ENCODE data around the gene CYBB. TPM values are rescaled to one million over a fixed set of nuclear protein-coding genes. Genes with fewer than 3 reads are reported as not detected.

The CYBB gene
- total and polyA plus RNA-seq, 2 experiments from 2014 or later = 2.5 TPM; not detected in 1

GRCh38 chrX:37787423-37787869 is 7.6 kb downstream of the CYBB start:
- TF ChIP-seq EZH2phosphoT487 (IDR thresholded peaks at IDR 0.05; ENCODE audit: low read depth, severe bottlenecking, unreplicated experiment) = no peak
- TF ChIP-seq CTCF (IDR thresholded peaks at IDR 0.05; ENCODE audit: poor library complexity) = no peak
- TF ChIP-seq EZH2 (IDR thresholded peaks at IDR 0.05; ENCODE audit: borderline replicate concordance) = no peak

GRCh38 chrX:37796310-37796709 is 16.5 kb downstream of the CYBB start:
- H3K79me2 ChIP-seq = no peaks in the 10 kb centered on the region
- no peak overlapping the region for H3K4me2 ChIP-seq
- no peaks in the 10 kb centered on the region for H3K4me1 ChIP-seq (ENCODE audit: insufficient read depth)
- no peaks in the 10 kb centered on the region for H3K9me2 ChIP-seq (replicated peaks; ENCODE audit: insufficient read depth)
- DNase-seq (ENCODE audit: low spot score) = no peak
- H4K20me1 ChIP-seq (ENCODE audit: insufficient read depth, poor library complexity, severe bottlenecking) = no peaks in the 10 kb centered on the region
- no peaks in the 10 kb centered on the region for H3K9me3 ChIP-seq (ENCODE audit: low read depth)
- H3K27me3 ChIP-seq = no peaks in the 10 kb centered on the region
- H3K36me3 ChIP-seq (replicated peaks; ENCODE audit: insufficient read depth, low read depth) = no peaks in the 10 kb centered on the region
- no peak overlapping the region for H2AFZ ChIP-seq
- H3K4me3 ChIP-seq = no peak overlapping the region
- TF ChIP-seq EZH2 (IDR thresholded peaks at IDR 0.05; ENCODE audit: borderline replicate concordance) = no peak
- no peak for TF ChIP-seq EZH2phosphoT487 (IDR thresholded peaks at IDR 0.05; ENCODE audit: low read depth, severe bottlenecking, unreplicated experiment)
- no peak for TF ChIP-seq CTCF (IDR thresholded peaks at IDR 0.05; ENCODE audit: poor library complexity)
- H3K27ac ChIP-seq = no peak overlapping the region

More at GRCh38 chrX:37787423-37787869, 7.6 kb downstream of the CYBB start:
- H3K4me3 ChIP-seq = no peak overlapping the region
- DNase-seq (ENCODE audit: low spot score) = no peak
- H4K20me1 ChIP-seq (ENCODE audit: insufficient read depth, poor library complexity, severe bottlenecking) = no peaks in the 10 kb centered on the region
- H3K27ac ChIP-seq = no peak overlapping the region
- H3K79me2 ChIP-seq = no peaks in the 10 kb centered on the region
- no peaks in the 10 kb centered on the region for H3K4me1 ChIP-seq (ENCODE audit: insufficient read depth)
- H3K9me3 ChIP-seq (ENCODE audit: low read depth) = no peaks in the 10 kb centered on the region
- H3K36me3 ChIP-seq (replicated peaks; ENCODE audit: insufficient read depth, low read depth) = no peaks in the 10 kb centered on the region
- H3K27me3 ChIP-seq = no peaks in the 10 kb centered on the region
- H3K9me2 ChIP-seq (replicated peaks; ENCODE audit: insufficient read depth) = no peaks in the 10 kb centered on the region
- no peak overlapping the region for H2AFZ ChIP-seq
- no peak overlapping the region for H3K4me2 ChIP-seq
- 90% methylated on average over 5 of the region's 5 CpGs for WGBS (ENCODE audit: low lambda C conversion rate, missing lambda C conversion rate)

- no peaks in the 10 kb centered on the region for H3K9me2 ChIP-seq (replicated peaks; ENCODE audit: insufficient read depth)
- H3K4me1 ChIP-seq (ENCODE audit: insufficient read depth) = no peaks in the 10 kb centered on the region
- H3K4me3 ChIP-seq = no peak overlapping the region
- H2AFZ ChIP-seq = no peak overlapping the region
- H3K27me3 ChIP-seq = no peaks in the 10 kb centered on the region
- no peaks in the 10 kb centered on the region for H3K9me3 ChIP-seq (ENCODE audit: low read depth)
- no peaks in the 10 kb centered on the region for H3K79me2 ChIP-seq
- H4K20me1 ChIP-seq (ENCODE audit: insufficient read depth, poor library complexity, severe bottlenecking) = no peaks in the 10 kb centered on the region
- H3K27ac ChIP-seq = no peak overlapping the region
- no peak overlapping the region for H3K4me2 ChIP-seq
- no peak for TF ChIP-seq CTCF (IDR thresholded peaks at IDR 0.05; ENCODE audit: poor library complexity)
- TF ChIP-seq EZH2 (IDR thresholded peaks at IDR 0.05; ENCODE audit: borderline replicate concordance) = no peak
- no peak for TF ChIP-seq EZH2phosphoT487 (IDR thresholded peaks at IDR 0.05; ENCODE audit: low read depth, severe bottlenecking, unreplicated experiment)
- no peak for DNase-seq (ENCODE audit: low spot score)
- H3K36me3 ChIP-seq (replicated peaks; ENCODE audit: insufficient read depth, low read depth) = no peaks in the 10 kb centered on the region
These were observed 16.9 kb downstream of the CYBB start for GRCh38 chrX:37796805-37797204.

GRCh38 chrX:37799936-37800335 is 20.1 kb downstream of the CYBB start:
- H3K9me2 ChIP-seq (replicated peaks; ENCODE audit: insufficient read depth) = no peaks in the 10 kb centered on the region
- H2AFZ ChIP-seq = no peak overlapping the region
- H3K4me2 ChIP-seq = no peak overlapping the region
- H3K4me3 ChIP-seq = no peak overlapping the region
- H3K9me3 ChIP-seq (ENCODE audit: low read depth) = no peaks in the 10 kb centered on the region
- H3K27ac ChIP-seq = no peak overlapping the region
- H3K79me2 ChIP-seq = no peaks in the 10 kb centered on the region
- no peaks in the 10 kb centered on the region for H3K4me1 ChIP-seq (ENCODE audit: insufficient read depth)
- DNase-seq (ENCODE audit: low spot score) = no peak
- no peaks in the 10 kb centered on the region for H4K20me1 ChIP-seq (ENCODE audit: insufficient read depth, poor library complexity, severe bottlenecking)
- no peak for TF ChIP-seq EZH2phosphoT487 (IDR thresholded peaks at IDR 0.05; ENCODE audit: low read depth, severe bottlenecking, unreplicated experiment)
- no peak for TF ChIP-seq CTCF (IDR thresholded peaks at IDR 0.05; ENCODE audit: poor library complexity)
- TF ChIP-seq EZH2 (IDR thresholded peaks at IDR 0.05; ENCODE audit: borderline replicate concordance) = no peak
- no peaks in the 10 kb centered on the region for H3K27me3 ChIP-seq
- H3K36me3 ChIP-seq (replicated peaks; ENCODE audit: insufficient read depth, low read depth) = no peaks in the 10 kb centered on the region
- WGBS (ENCODE audit: low lambda C conversion rate, missing lambda C conversion rate) = 74% methylated on average over 2 of the region's 2 CpGs

Measured in hepatocyte (in vitro differentiated cells).